GM19043 (cell line): Measurements from ENCODE around the gene BNIP3.

Experiments used
- ATAC-seq: cut with Tn5 transposase; IDR thresholded peaks from one replicate; pipeline ENCODE4 v1.9.1; 2021; ENCODE audit warnings: low read depth; ENCODE audit not compliant: unreplicated experiment

Gene BNIP3

GRCh38 chr10:131981429-131982184 is at the start of gene BNIP3:
Gene BNIP3, minus strand, starts transcription at chr10:131981923. Its CDS starts 117 bp downstream, at chr10:131981806.
- ATAC-seq = peak; percentile 88

GRCh38 chr10:132030898-132031463 is 49.3 kb upstream of the BNIP3 start:
- ATAC-seq = no peak

- ATAC-seq = no peak
These were observed 47.0 kb upstream of the BNIP3 start for GRCh38 chr10:132028706-132029105.

DNA sequence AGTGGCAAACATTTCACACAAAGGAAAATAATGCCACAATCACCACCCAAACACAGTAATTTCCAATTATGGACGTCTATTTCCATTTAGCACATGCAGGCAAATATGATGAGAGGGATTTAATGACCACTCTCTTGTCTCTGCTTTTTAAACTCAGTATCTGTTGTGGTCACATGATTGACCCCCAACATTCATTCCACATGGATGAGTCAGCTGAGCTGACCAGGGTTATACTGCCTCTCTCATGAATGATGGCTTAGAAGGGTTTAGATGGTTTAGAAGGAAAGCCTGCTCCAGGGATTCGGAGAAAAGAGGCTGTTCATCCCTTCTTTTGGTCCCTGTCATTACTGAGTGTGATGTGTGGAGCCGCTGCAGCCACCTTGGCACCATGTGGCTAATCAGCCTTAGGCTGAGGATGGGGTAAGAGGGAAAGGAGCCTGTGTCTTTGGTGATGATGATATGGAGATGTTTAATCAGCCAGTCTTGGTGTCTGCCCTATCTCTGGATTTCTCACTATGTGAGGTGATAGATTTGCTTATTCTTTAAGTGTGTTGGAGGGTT is 45.8 kb upstream of the BNIP3 start:
- no peak for ATAC-seq

DNA sequence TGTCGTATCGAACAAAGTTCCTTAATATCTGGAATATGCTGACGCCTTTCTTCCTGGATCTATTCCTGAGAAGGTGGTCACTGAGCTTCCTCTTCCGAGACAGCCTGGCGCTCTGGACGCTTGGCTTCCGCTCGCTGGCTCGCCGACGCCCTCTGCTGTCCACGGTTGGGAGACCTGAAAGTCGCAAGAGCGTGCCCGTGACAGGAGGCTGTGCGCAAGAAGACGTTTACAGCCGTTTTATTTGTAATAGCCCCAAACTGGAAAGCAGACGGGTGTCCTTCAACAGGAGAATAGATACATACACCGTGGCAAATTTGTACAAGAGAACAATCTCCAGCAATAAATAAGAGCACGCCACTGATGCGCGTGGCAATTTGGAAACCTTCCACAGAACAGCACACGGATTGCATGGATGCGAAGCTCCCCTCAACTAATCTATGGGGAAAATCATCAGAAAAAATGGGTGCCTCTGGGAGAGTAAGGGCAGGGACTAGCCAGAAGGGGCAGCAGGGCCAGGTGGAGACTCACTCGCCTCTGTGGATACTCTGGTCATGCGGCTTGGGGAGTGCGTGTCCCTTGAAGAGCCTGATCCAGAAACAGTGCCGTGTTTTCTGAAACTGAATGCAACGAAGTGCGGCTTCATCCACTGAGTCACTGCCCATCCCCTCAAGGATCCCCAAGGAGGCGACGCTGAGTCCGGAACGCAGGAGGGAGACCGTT is 41.5 kb upstream of the BNIP3 start:
- ATAC-seq = peak; percentile 53

DNA sequence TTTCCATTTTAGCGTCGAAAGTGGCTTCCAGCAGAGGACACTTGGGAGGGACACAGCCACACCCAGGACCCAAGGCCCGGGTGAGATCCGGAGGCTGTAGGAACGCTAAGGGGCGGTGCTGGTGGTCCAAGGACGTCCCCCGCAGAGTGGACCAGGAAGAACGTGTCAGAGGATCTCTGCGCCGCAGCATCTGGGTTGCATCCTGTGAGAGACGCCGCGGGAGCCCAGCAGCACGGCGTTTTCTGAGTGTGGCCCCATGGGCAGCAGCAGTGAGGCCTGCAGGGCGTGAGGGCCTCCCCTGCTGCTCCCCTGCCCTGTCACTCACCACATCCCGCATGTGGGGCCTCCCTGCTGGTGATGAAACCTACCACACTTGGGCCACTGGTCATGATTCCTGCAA is 40.5 kb upstream of the BNIP3 start:
- no peak for ATAC-seq

- no peak for ATAC-seq
These were observed 39.9 kb upstream of the BNIP3 start for GRCh38 chr10:132021504-132022143.

GRCh38 chr10:132021046-132021445 is 39.3 kb upstream of the BNIP3 start:
- no peak for ATAC-seq

- ATAC-seq = no peak
These were observed 38.7 kb upstream of the BNIP3 start for GRCh38 chr10:132020456-132020855.

GRCh38 chr10:132019366-132019765 is 37.6 kb upstream of the BNIP3 start:
- ATAC-seq = no peak

- ATAC-seq = no peak
These were observed 36.7 kb upstream of the BNIP3 start for GRCh38 chr10:132018446-132018845.

DNA sequence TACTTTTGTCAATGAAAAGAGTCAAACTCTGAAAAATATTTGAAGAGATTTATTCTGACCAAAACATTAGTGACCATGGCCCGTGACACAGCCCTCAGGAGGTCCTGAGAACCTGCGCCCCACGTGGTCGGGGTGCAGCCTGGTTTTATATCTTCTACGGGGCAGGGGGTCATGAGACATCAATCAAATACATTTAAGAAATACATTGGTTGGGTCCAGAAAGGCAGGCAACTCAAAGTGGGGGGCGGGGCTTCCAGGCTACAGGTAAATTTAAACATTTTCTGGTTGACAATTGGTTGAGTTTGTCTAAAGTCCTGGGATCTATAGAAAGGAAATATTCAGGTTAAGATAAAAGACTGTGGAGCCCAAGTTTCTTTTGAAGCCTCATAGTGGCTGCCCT is 34.8 kb upstream of the BNIP3 start:
- no peak for ATAC-seq

DNA sequence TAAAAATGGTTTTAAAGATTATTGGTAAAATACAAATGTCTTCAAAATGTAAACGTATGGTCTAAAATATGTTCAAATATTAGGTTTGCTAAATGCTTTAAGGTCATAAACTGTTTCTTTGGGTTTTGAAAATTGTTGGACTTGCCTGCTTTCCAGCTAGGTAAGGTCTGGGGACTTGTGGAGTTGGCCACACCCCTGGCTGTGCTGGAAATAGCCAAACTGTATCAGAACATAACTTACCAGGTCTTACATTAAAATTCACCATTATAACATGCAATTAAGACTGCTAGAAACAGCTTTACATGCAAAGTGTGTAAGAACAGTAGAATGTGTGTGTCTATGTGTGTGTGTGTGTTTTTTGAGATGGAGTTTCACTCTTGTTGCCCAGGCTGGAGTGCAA is 29.7 kb upstream of the BNIP3 start:
- ATAC-seq = no peak

- no peak for ATAC-seq
These were observed 29.3 kb upstream of the BNIP3 start for GRCh38 chr10:132011024-132011423.

GRCh38 chr10:132010483-132010882 is 28.8 kb upstream of the BNIP3 start:
- no peak for ATAC-seq

- no peak for ATAC-seq
These were observed 27.9 kb upstream of the BNIP3 start for GRCh38 chr10:132009575-132009974.

- no peak for ATAC-seq
These were observed 26.0 kb upstream of the BNIP3 start for GRCh38 chr10:132007681-132008080.

GRCh38 chr10:132006966-132007365 is 25.2 kb upstream of the BNIP3 start:
- no peak for ATAC-seq

DNA sequence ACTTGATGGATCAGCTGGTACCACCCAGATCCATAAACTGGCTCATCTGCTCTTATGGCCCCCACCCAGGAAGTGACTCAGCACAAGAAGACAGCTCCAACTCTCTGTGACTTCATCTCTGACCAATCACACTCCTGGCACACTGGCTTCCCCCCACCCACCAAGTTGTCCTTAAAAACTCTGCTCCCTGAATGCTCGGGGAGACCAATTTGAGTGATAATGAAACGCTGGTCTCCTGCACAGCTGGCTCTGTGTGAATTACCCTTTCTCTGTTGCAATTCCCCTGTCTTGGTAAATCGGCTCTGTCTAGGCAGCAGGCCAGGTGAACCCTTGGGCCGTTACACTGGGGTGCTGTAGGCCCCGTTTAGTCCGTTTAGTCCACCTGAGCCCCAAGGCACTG is 23.4 kb upstream of the BNIP3 start:
- no peak for ATAC-seq

DNA sequence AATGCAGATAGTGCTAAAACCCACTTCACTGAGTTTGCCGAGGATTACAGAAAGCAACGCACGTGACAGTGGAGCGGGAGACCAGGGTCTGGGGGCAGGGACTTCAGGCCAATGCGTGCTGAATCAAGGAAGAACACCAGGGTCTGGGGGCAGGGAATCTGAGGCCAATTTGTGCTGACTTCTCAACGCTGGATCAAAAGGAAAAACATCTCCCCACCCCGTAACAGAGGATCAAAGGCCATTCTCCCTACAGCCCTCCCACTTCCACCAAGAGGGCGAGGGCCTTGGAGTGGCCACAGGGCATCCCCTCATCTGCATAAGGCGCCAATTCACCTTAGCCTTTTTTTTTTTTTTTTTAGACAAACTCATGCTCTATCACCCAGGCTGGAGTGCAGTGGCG is 22.3 kb upstream of the BNIP3 start:
- no peak for ATAC-seq
